HEK293T (cell line): ENCODE measurements around the gene PPDPF.

Experiments used
- CTCF ChIA-PET: fragments of 350-600 bp; formaldehyde crosslinking; extraction: SDS; loops from one replicate; lab custom pipeline; 2021; ENCODE audit warnings: antibody characterized with exemption, inconsistent platforms; lab: Yijun Ruan, JAX
- POLR2A ChIA-PET: fragments of 350-600 bp; formaldehyde crosslinking; extraction: SDS; loops from one replicate; lab custom pipeline; 2020; ENCODE audit warnings: antibody characterized with exemption, inconsistent platforms; lab: Yijun Ruan, JAX
- DNase-seq: peaks from one replicate; pipeline ENCODE4 v3.0.0; 2012; ENCODE audit warnings: mixed read lengths; ENCODE audit errors: extremely low spot score
- ARNT ChIP-seq: fragments of 450-650 bp; IDR thresholded peaks from 2 replicates; pipeline ENCODE4 v1.6.1; 2017; ENCODE audit warnings: mild to moderate bottlenecking
- BHLHE40 ChIP-seq: fragments of 450-650 bp; IDR thresholded peaks from 2 replicates; pipeline ENCODE4 v1.6.1; 2016; ENCODE audit warnings: mild to moderate bottlenecking, moderate library complexity, borderline replicate concordance
- CTBP1 ChIP-seq: fragments of 450-650 bp; IDR thresholded peaks from 2 replicates; pipeline ENCODE4 v1.6.1; 2016; ENCODE audit warnings: borderline replicate concordance
- ELF4 ChIP-seq: fragments of 450-650 bp; IDR thresholded peaks from 2 replicates; pipeline ENCODE4 v1.6.1; 2017; ENCODE audit warnings: antibody characterized with exemption
- FOXA1 ChIP-seq: fragments of 450-650 bp; IDR thresholded peaks from 2 replicates; pipeline ENCODE4 v1.6.1; 2016; ENCODE audit warnings: mild to moderate bottlenecking
- FOXK2 ChIP-seq: fragments of 450-650 bp; IDR thresholded peaks from 2 replicates; pipeline ENCODE4 v1.6.1; 2016; ENCODE audit warnings: mild to moderate bottlenecking
- FOXM1 ChIP-seq: fragments of 450-650 bp; IDR thresholded peaks from 2 replicates; pipeline ENCODE4 v1.6.1; 2017; ENCODE audit warnings: mild to moderate bottlenecking, borderline replicate concordance
- HDGF ChIP-seq: fragments of 450-650 bp; IDR thresholded peaks from 2 replicates; pipeline ENCODE4 v1.6.1; 2017; ENCODE audit warnings: antibody characterized with exemption, borderline replicate concordance
- L3MBTL2 ChIP-seq: fragments of 450-650 bp; conservative IDR thresholded peaks from 2 replicates; pipeline ENCODE4 v1.6.1; 2016; ENCODE audit warnings: mild to moderate bottlenecking
- LEF1 ChIP-seq: fragments of 450-650 bp; IDR thresholded peaks from 2 replicates; pipeline ENCODE4 v1.6.1; 2017; ENCODE audit warnings: mild to moderate bottlenecking, borderline replicate concordance
- NFRKB ChIP-seq: fragments of 450-650 bp; IDR thresholded peaks from 2 replicates; pipeline ENCODE4 v1.6.1; 2016; ENCODE audit warnings: mild to moderate bottlenecking, moderate library complexity
- PKNOX1 ChIP-seq: fragments of 450-650 bp; IDR thresholded peaks from 2 replicates; pipeline ENCODE4 v1.6.1; 2016
- SP1 ChIP-seq: fragments of 450-650 bp; IDR thresholded peaks from 2 replicates; pipeline ENCODE4 v1.6.1; 2017
- SUZ12 ChIP-seq: fragments of 450-650 bp; IDR thresholded peaks from 2 replicates; pipeline ENCODE4 v1.6.1; 2016; ENCODE audit warnings: mild to moderate bottlenecking
- TARDBP ChIP-seq: fragments of 450-650 bp; IDR thresholded peaks from 2 replicates; pipeline ENCODE4 v1.6.1; 2016
- ZNF384 ChIP-seq: fragments of 450-650 bp; IDR thresholded peaks from 2 replicates; pipeline ENCODE4 v1.6.1; 2016

The PPDPF gene

DNA sequence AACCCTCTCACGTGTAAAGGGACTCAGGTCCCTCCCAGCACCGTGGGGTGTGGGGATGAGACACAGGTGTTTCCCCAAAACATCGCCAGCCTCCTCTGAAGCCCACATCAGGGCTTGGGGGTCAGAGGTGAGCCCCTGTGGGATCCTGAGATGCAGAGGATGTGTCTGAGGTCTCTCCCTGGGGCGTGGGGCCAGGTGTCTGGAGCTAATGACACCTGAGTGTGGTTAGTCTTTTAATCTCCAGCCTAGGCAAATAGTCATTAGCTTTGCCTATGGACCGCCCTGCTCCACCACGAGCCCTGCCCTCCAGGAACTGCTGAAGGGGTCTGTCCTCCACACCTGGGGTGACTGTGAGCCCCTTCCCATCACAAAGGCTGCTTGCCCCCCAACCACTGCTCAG is 25.2 kb downstream of the PPDPF start:
- CTCF ChIA-PET: interaction anchor here (0.9 to 1.0 kb wide), 2 partner anchors 8 to 435 kb away, joined by 3 to 4 read pairs; partner anchors contain the start of gene PRPF6
- no peak for DNase-seq
- no peak for TF ChIP-seq HDGF
- TF ChIP-seq ZNF384: no peak
- TF ChIP-seq LEF1: no peak
- TF ChIP-seq ARNT: no peak
- no peak for TF ChIP-seq FOXM1
- TF ChIP-seq ELF4: no peak
- no peak for TF ChIP-seq TARDBP
- no peak for TF ChIP-seq NFRKB
- no peak for TF ChIP-seq PKNOX1
- no peak for TF ChIP-seq FOXA1
- no peak for TF ChIP-seq FOXK2
- no peak for TF ChIP-seq SP1
- TF ChIP-seq CTBP1: no peak
- no peak for TF ChIP-seq L3MBTL2
- TF ChIP-seq BHLHE40: no peak
- POLR2A ChIA-PET: interaction anchor here (0.7 kb wide), 1 partner anchor 23 kb away, joined by 3 read pairs; no protein-coding TSS in a partner anchor

DNA sequence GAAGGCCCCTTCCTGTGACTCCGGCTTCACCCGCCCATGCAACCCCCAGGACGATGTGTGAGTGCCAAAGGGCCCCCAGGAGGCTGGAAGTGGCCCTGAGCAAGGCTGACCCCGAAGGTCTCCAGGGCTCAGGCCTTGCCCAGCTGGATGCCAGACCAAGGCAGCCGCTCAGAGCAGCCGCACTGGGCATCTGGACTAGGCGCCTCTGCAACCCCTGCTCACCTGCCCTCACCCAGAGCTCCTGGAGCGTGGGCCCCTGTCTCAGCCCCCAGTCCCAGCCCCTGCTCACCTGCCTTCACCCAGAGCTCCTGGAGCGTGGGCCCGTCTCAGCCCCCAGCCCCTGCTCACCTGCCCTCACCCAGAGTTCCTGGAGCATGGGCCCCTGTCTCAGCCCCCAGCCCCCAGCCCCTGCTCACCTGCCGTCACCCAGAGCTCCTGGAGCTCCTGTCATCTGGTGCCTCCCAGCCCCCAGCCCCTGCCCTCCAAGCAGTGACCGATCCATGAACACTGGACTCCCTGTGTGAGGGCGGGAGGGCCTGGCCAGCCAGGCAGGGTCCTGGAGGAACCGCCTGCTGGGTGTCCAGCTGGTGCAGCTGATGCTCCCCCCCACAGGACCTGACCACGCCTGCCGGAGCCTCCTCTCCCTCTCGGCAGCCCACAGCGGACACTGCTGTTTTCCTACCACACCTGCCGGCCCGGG is 25.8 kb downstream of the PPDPF start:
- CTCF ChIA-PET: interaction anchor here (0.6 to 1.0 kb wide), 2 partner anchors 8 to 260 kb away, joined by 3 read pairs; no protein-coding TSS in a partner anchor
- TF ChIP-seq FOXA1 (no peak), FOXM1 (no peak), L3MBTL2 (no peak), SP1 (no peak), ARNT (no peak), CTBP1 (no peak), FOXK2 (no peak), NFRKB (no peak), HDGF (no peak), ZNF384 (no peak)
- POLR2A ChIA-PET: interaction anchor here (0.7 to 1.1 kb wide), 2 partner anchors 23 to 26 kb away, joined by 3 to 5 read pairs; partner anchors contain the start of gene PPDPF
- DNase-seq: no peak

DNA sequence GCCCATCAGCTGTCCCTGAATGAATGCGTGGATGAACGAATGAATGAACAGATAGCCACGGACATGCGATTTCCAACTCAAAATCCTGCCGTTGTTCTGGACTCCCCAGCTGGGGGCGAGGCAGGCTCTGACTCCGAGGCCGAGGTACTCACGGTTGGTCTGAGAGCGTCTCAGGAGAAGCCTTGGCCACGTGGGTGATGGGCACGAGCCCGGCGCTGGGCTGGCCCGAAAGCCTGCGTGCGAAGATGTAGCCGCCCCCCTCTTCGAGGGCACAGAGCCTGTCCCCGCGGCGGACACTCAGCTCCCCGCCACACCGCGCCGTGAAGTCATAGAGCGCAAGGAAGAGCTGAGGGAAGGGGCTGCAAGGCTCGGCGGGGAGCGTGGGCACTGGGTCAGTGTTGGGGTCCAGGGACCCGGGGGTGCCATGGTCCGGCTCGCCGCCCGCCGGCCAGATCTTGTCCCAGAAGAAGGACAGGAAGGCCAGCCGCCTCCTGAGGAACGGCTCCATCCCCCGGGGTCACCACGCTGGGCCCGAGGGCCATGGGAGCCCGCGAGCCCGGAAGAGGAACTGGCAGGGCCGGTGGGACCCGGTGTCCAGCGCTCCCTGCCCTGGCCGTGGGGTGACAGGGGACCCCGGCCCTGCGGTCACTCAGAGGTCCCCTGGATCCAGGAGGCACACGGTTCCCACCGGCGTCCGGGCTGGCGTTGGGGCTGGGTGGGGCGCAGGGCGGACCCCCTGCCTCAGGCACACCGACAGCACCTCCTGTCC is 26.6 kb downstream of the PPDPF start:
- ChIA-PET CTCF (interaction anchor here (0.6 to 1.0 kb wide), 2 partner anchors 9 to 259 kb away, joined by 3 read pairs; no protein-coding TSS in a partner anchor), POLR2A (interaction anchor here (1.1 kb wide), 1 partner anchor 26 kb away, joined by 5 read pairs; the partner anchor contains the start of gene PPDPF)

DNA sequence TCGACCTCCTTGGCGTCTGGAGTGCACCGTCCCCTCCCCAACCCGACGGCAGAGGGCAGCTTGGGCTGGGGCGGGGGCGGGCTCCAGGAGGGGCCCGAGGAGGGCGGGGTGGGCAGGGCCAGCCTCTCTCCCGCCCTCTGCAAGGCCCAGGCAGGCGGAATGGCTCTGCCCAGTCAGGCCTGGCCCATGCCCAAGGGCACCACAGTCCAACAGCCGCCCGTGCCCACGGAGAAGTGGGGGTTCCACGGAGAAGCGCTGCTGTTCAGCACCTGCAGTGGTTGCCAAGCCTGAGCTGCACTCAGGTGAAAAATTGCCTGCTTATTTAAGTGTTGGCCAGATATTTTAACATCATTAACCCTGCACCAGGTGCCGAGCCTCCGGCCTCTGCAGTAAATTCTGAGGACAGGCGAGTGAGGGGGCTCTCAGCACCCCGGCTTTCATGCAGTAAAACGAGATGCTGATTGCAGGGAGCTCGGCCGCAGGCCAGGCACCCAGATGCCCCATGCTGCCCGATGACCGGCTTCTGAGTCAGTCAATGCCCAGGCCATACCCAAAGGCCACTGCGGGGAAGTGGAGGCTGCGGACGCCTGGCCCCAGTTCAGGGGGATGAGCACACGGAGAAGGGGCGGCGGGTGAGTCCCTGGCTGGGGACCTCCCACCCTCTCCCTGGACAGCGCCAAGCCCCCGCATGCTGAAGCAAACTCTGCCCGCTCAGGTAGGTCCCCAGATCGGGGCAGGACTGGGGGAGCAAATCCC is 27.3 kb downstream of the PPDPF start, which contains the start of gene SRMS:
Gene SRMS, minus strand, starts transcription at position 25 of the 756 bp plus-strand sequence. CDS start 286 bp downstream, outside the sequence.
- no peak for DNase-seq
- ChIA-PET POLR2A (interaction anchor here (1.1 kb wide), 1 partner anchor 27 kb away, joined by 5 read pairs; the partner anchor contains the start of gene PPDPF), CTCF (no interaction called here)
- TF ChIP-seq FOXK2 (no peak), SUZ12 (no peak), FOXA1 (no peak), SP1 (no peak), CTBP1 (no peak), NFRKB (no peak), LEF1 (no peak), FOXM1 (no peak), PKNOX1 (no peak), ARNT (no peak), ELF4 (no peak), TARDBP (no peak), BHLHE40 (no peak)

More for the DNA sequence above, 26.6 kb downstream of the PPDPF start:
- no peak for DNase-seq
- TF ChIP-seq FOXA1 (no peak), FOXK2 (no peak), HDGF (no peak), FOXM1 (no peak), TARDBP (no peak), BHLHE40 (no peak), LEF1 (no peak), SUZ12 (no peak), SP1 (no peak), ELF4 (no peak), ZNF384 (no peak), NFRKB (no peak), L3MBTL2 (no peak), ARNT (no peak)

- POLR2A ChIA-PET: no interaction called here
- TF ChIP-seq L3MBTL2 (no peak), LEF1 (no peak), ZNF384 (no peak), ELF4 (no peak), SP1 (no peak), TARDBP (no peak), ARNT (no peak), NFRKB (no peak), HDGF (no peak), CTBP1 (no peak)
- CTCF ChIA-PET: no interaction called here
- no peak for DNase-seq
Observed at GRCh38 chr20:63548542-63548941, 28.0 kb downstream of the PPDPF start.

DNA sequence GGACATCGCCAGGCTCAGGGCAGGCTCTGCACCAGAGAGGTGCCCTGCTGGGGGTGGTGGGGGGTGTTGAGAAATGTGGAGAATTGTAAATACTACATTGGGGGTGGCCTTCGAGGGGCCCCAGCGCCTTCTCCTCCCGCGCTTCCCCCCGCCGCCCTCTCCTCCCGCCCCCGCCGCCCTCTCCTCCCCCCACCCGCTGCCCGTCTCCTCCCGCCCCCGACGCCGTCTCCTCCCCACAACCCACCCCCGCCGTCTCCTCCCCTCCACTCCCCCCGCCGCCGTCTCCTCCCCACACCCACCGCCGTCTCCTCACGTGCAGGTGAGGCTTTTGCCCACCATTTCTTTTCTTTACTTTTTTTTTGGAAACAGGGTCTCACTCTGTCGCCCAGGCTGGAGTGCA is 28.5 kb downstream of the PPDPF start:
- no peak for DNase-seq
- TF ChIP-seq HDGF: no peak
- TF ChIP-seq TARDBP: no peak
- TF ChIP-seq SP1: no peak
- no peak for TF ChIP-seq NFRKB
- ChIA-PET CTCF (no interaction called here), POLR2A (no interaction called here)
